GM12878 (cell line): Measurements from ENCODE around the gene ZNF785. TPM values are rescaled to one million over a fixed set of nuclear protein-coding genes. Genes with fewer than 3 reads are reported as not detected.

Experiments
- CBX5 ChIP-seq: sonication (generic); IDR thresholded peaks from 2 replicates; pipeline ENCODE4 v1.6.1; 2016; ENCODE audit warnings: low read depth, moderate library complexity, mild to moderate bottlenecking, inconsistent platforms
- EED ChIP-seq: sonication (generic); IDR thresholded peaks from 2 replicates; pipeline ENCODE4 v1.6.1; 2016; ENCODE audit warnings: antibody characterized with exemption, low read depth
- JUND ChIP-seq: IDR thresholded peaks from 2 replicates; pipeline ENCODE4 v1.6.1; 2012; ENCODE audit warnings: low read depth, mild to moderate bottlenecking, low read length, improper control_type of control experiment, moderate library complexity
- KAT2A ChIP-seq: conservative IDR thresholded peaks from 2 replicates; pipeline ENCODE4 v1.6.1; 2011; ENCODE audit warnings: low read depth, low read length; ENCODE audit not compliant: control insufficient read depth
- MAX ChIP-seq: IDR thresholded peaks from 2 replicates; pipeline ENCODE4 v1.6.1; 2012; ENCODE audit warnings: low read depth, low read length, improper control_type of control experiment
- REST ChIP-seq: IDR thresholded peaks from 2 replicates; pipeline ENCODE4 v1.6.1; 2012; ENCODE audit warnings: mild to moderate bottlenecking, low read depth, low read length
- polyA plus RNA-seq, 11 experiments: library from polyadenylated mRNA; depleted of rRNA in 4 of 11; unstranded in 6 of 11; stranded (reverse) in 5 of 11; fragments of >200 nt; fragmentation: Nextera tagmentation in 4 of 11; fragmentation: Illumina TruSeq in 1 of 11; extraction: Ambion mirVana in 4 of 11; extraction: Trizol in 1 of 11; gene quantifications; 1 replicate in 1 of 11; 2 replicates in 10 of 11; pipeline versions ENCODE4 v1.2.1 to v1.2.3, GENCODE V29; 2011 to 2016; ENCODE audit warnings: inconsistent platforms in 2 of 11, missing spikeins in 2 of 11, low read depth in 1 of 11
- total RNA-seq, 4 experiments: library from RNA; depleted of rRNA in 3 of 4; stranded (reverse); fragments of >200 nt in 3 of 4; fragmentation: Illumina TruSeq in 1 of 4; extraction: Trizol in 1 of 4; gene quantifications; 2 replicates each; pipeline versions ENCODE4 v1.2.1 to v1.2.3, GENCODE V29; 2013 to 2021

The ZNF785 gene
- total and polyA plus RNA-seq, 10 of the 15 experiments (the other 5 are each of a cell fraction or from before 2014, with no cell fraction given), result 0.87 to 11.5 (median 7.5) TPM

- TF ChIP-seq REST (no peak), MAX (peak; percentile 54; the same call in 1 of the 2 replicates), EED (no peak), JUND (0 out of 2 replicates have a peak, but pooled peaks have one; percentile 10), CBX5 (no peak), KAT2A (no peak)
Measured at GRCh38 chr16:30609926-30610839, 24.7 kb upstream of the ZNF785 start, which contains the start of gene ZNF689 (continued).
